ENCODE data around the gene SNAP47. TPM values are rescaled to one million over a fixed set of nuclear protein-coding genes. Genes with fewer than 3 reads are reported as not detected.

SNAP47 gene
- total and polyA plus RNA-seq, 2 donors (not counting 3 experiments of a cell fraction or from before 2014, with no cell fraction given), result 24.0 to 32.7 TPM

DNA sequence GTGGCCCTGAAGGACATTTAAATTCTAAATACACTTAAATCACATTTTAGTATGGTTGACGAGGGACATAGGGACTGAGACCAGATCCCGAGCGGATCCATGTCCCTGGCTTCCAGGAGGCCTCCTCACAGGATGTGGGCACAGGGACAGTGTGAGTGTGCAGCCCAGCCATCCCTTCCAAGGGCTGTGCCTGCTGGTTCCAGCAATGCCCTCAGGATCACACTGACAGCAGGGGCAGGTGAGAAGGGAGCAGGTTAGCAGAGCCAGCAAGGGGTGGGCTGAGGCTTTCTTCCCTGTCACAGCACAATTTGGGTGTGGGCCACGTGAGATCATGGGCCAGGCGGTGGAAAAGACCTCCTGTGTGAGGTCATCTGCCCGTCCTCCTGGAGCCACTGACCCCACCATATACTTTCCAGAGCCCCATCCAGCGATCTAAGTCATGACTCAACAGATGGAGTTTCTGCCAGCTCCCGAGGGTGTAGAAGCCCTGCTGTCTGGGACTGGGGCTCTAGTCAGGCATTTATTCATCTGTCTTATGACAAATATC is 43.2 kb downstream of the SNAP47 start:
- H3K36me3 ChIP-seq (ENCODE audit: control insufficient read depth in 2 of 2, extremely low read depth in 1 of 2, insufficient read depth in 2 of 2, low read length in 2 of 2), result peaks cover 0 to 6% of the 10 kb centered on the region in 2 experiments
- no peak for DNase-seq (ENCODE audit: low read depth, low spot score)
- intact Hi-C loops (cut with micrococcal nuclease), result no loop called here
- no peak overlapping the region for H3K4me3 ChIP-seq (replicated peaks in 1 of 3; ENCODE audit: insufficient read depth in 1 of 3, low read depth in 1 of 3, low read length in 3 of 3)
- no peaks in the 10 kb centered on the region for H3K9me3 ChIP-seq (replicated peaks; ENCODE audit: control insufficient read depth, insufficient read depth, low read length)
- H3K27ac ChIP-seq (ENCODE audit: insufficient read depth, low read depth, low read length), result no peak overlapping the region
- TF ChIP-seq POLR2A (IDR thresholded peaks at IDR 0.05; ENCODE audit: low read depth, low read length) (no peak), POLR2AphosphoS5 (IDR thresholded peaks at IDR 0.05; ENCODE audit: insufficient read depth, low read depth, low read length) (no peak), GATA2 (IDR thresholded peaks at IDR 0.05; ENCODE audit: insufficient read depth, insufficient read length, low read depth, low read length) (no peak), EZH2 (IDR thresholded peaks at IDR 0.05; ENCODE audit: borderline replicate concordance, low read depth, low read length, severe bottlenecking) (no peak)
- TF ChIP-seq, protein P1, sequence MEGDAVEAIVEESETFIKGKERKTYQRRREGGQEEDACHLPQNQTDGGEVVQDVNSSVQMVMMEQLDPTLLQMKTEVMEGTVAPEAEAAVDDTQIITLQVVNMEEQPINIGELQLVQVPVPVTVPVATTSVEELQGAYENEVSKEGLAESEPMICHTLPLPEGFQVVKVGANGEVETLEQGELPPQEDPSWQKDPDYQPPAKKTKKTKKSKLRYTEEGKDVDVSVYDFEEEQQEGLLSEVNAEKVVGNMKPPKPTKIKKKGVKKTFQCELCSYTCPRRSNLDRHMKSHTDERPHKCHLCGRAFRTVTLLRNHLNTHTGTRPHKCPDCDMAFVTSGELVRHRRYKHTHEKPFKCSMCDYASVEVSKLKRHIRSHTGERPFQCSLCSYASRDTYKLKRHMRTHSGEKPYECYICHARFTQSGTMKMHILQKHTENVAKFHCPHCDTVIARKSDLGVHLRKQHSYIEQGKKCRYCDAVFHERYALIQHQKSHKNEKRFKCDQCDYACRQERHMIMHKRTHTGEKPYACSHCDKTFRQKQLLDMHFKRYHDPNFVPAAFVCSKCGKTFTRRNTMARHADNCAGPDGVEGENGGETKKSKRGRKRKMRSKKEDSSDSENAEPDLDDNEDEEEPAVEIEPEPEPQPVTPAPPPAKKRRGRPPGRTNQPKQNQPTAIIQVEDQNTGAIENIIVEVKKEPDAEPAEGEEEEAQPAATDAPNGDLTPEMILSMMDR (IDR thresholded peaks at IDR 0.05; ENCODE audit: extremely low read depth in 1 of 2, insufficient read depth in 1 of 2, low read depth in 1 of 2, low read length in 2 of 2), result no peak
- H3K4me2 ChIP-seq (ENCODE audit: insufficient read depth, low read length), result no peak overlapping the region
- peaks cover 10% of the 10 kb centered on the region for H3K4me1 ChIP-seq (ENCODE audit: control insufficient read depth, extremely low read depth, insufficient read depth, low read length)
- no TSS peak for BruUV-seq (replicated peaks)
- H4K20me1 ChIP-seq (replicated peaks; ENCODE audit: control insufficient read depth, extremely low read depth, insufficient read depth, low read length), result no peaks in the 10 kb centered on the region
- CTCF ChIA-PET, result no interaction called here
- H3K9me1 ChIP-seq (replicated peaks; ENCODE audit: control insufficient read depth, extremely low read depth, insufficient read depth, low read length), result no peaks in the 10 kb centered on the region
- no peak for FAIRE-seq
- no peak overlapping the region for H2AFZ ChIP-seq (ENCODE audit: low read depth, low read length)
- POLR2A ChIA-PET, result no interaction called here
- dilution Hi-C loops (cut with MboI; ENCODE audit: extremely low pct_ligation_motif_present, low sequenced_read_pairs), result no loop called here
- no peaks in the 10 kb centered on the region for H3K79me2 ChIP-seq (ENCODE audit: control insufficient read depth, insufficient read depth, low read length)
- H3K27me3 ChIP-seq (ENCODE audit: control insufficient read depth in 2 of 2, insufficient read depth in 2 of 2, low read length in 2 of 2), result no peaks in the 10 kb centered on the region
- H3K9ac ChIP-seq (replicated peaks; ENCODE audit: extremely low read depth, insufficient read depth, low read length), result no peak overlapping the region

DNA sequence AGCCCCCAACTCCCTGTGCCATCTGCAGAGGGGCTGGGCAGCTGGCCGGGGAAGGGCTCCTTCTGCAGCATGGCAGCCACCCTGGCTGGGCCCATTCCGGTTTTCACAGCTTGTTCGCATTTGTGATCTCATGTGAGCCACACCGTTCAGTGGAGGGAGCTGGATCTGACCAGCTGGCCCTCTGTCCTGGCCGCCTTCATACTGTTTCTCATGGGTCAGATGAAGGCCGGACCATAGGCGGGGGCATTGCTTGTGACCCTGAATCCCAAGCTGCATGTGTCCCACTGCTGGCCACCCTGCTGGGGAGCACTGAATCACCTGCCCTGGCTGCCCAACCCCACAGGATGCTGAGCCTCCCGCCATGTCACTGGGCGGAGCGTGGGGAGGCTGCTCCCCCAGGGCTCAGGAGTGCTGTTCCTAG is 43.8 kb downstream of the SNAP47 start:
- H3K79me2 ChIP-seq (ENCODE audit: control insufficient read depth, insufficient read depth, low read length), result no peaks in the 10 kb centered on the region
- no peak overlapping the region for H3K27ac ChIP-seq (ENCODE audit: insufficient read depth, low read depth, low read length)
- no peaks in the 10 kb centered on the region for H3K9me1 ChIP-seq (replicated peaks; ENCODE audit: control insufficient read depth, extremely low read depth, insufficient read depth, low read length)
- ChIA-PET POLR2A (no interaction called here), CTCF (interaction anchor here (1.0 kb wide), 1 partner anchor 175 kb away, joined by 3 read pairs; no protein-coding TSS in a partner anchor)
- no peak overlapping the region for H2AFZ ChIP-seq (ENCODE audit: low read depth, low read length)
- H3K4me1 ChIP-seq (ENCODE audit: control insufficient read depth, extremely low read depth, insufficient read depth, low read length), result peaks cover 10% of the 10 kb centered on the region
- dilution Hi-C loops (cut with MboI; ENCODE audit: extremely low pct_ligation_motif_present, low sequenced_read_pairs), result no loop called here
- DNase-seq (ENCODE audit: low read depth, low spot score) (no peak), FAIRE-seq (no peak)
- no peaks in the 10 kb centered on the region for H4K20me1 ChIP-seq (replicated peaks; ENCODE audit: control insufficient read depth, extremely low read depth, insufficient read depth, low read length)
- peaks cover 0 to 6% of the 10 kb centered on the region in 2 experiments for H3K36me3 ChIP-seq (ENCODE audit: control insufficient read depth in 2 of 2, extremely low read depth in 1 of 2, insufficient read depth in 2 of 2, low read length in 2 of 2)
- TF ChIP-seq, protein P1 (IDR thresholded peaks at IDR 0.05; ENCODE audit: extremely low read depth in 1 of 2, insufficient read depth in 1 of 2, low read depth in 1 of 2, low read length in 2 of 2), result no peak
- no peak for TF ChIP-seq GATA2 (IDR thresholded peaks at IDR 0.05; ENCODE audit: insufficient read depth, insufficient read length, low read depth, low read length)
- TF ChIP-seq, protein P2, sequence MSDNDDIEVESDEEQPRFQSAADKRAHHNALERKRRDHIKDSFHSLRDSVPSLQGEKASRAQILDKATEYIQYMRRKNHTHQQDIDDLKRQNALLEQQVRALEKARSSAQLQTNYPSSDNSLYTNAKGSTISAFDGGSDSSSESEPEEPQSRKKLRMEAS (IDR thresholded peaks at IDR 0.05; ENCODE audit: insufficient read depth, insufficient read length), result no peak
- no peak for TF ChIP-seq POLR2A (IDR thresholded peaks at IDR 0.05; ENCODE audit: low read depth, low read length)
- no peak for TF ChIP-seq FOS (IDR thresholded peaks at IDR 0.05; ENCODE audit: borderline replicate concordance, insufficient read depth, low read length)
- no peak for TF ChIP-seq MYC (IDR thresholded peaks at IDR 0.05; ENCODE audit: low read depth, low read length)
- TF ChIP-seq JUN (IDR thresholded peaks at IDR 0.05; ENCODE audit: borderline replicate concordance, insufficient read depth, insufficient read length, low read depth), result no peak
- TF ChIP-seq EZH2 (IDR thresholded peaks at IDR 0.05; ENCODE audit: borderline replicate concordance, low read depth, low read length, severe bottlenecking), result no peak
- TF ChIP-seq POLR2AphosphoS5 (IDR thresholded peaks at IDR 0.05; ENCODE audit: insufficient read depth, low read depth, low read length), result no peak
- H3K9me3 ChIP-seq (replicated peaks; ENCODE audit: control insufficient read depth, insufficient read depth, low read length), result no peaks in the 10 kb centered on the region
- intact Hi-C loops (cut with micrococcal nuclease), result no loop called here
- no peak overlapping the region for H3K9ac ChIP-seq (replicated peaks; ENCODE audit: extremely low read depth, insufficient read depth, low read length)
- no peak overlapping the region for H3K4me2 ChIP-seq (ENCODE audit: insufficient read depth, low read length)
- no TSS peak for BruUV-seq (replicated peaks)
- H3K4me3 ChIP-seq (replicated peaks in 1 of 3; ENCODE audit: insufficient read depth in 1 of 3, low read depth in 1 of 3, low read length in 3 of 3), result no peak overlapping the region
- no peaks in the 10 kb centered on the region for H3K27me3 ChIP-seq (ENCODE audit: control insufficient read depth in 2 of 2, insufficient read depth in 2 of 2, low read length in 2 of 2)

Measured in endothelial cell of umbilical vein (primary cell).